ENCODE results near the gene TNFAIP2.

- TF ChIP-seq CTCF (IDR thresholded peaks at IDR 0.05) (no peak), POLR2A (IDR thresholded peaks at IDR 0.05) (no peak)
Observed at GRCh38 chr14:103177376-103177775, 54.1 kb downstream of the TNFAIP2 start.

Measured in testis (tissue), 2 donors.